Endothelial cell of umbilical vein (primary cell): ENCODE results near the gene RPS6KL1. TPM values are rescaled to one million over a fixed set of nuclear protein-coding genes. Genes with fewer than 3 reads are reported as not detected.

Source experiments
- BruUV-seq: library from RNA; stranded (reverse); fragments of 400-500 nt; replicated peaks from 2 replicates; lab custom pipeline; 2021; lab: Mats Ljungman, UMichigan
- CTCF ChIA-PET: fragments of 300-600, 350-600 bp; sonication (Branson Sonifier 250); formaldehyde crosslinking; loops from one replicate; lab custom pipeline; 2021; ENCODE audit warnings: antibody characterized with exemption, inconsistent platforms; lab: Charles Lee
- POLR2A ChIA-PET: fragments of 300-600, 350-600 bp; sonication (Branson Sonifier 250); formaldehyde crosslinking; loops from one replicate; lab custom pipeline; 2021; ENCODE audit warnings: antibody characterized with exemption, inconsistent platforms; lab: Charles Lee
- DNase-seq: peaks from one replicate; pipeline ENCODE4 v3.0.0-alpha.2; 2011; ENCODE audit warnings: low read depth, low spot score
- FAIRE-seq: peaks from 2 replicates; lab custom pipeline; 2011; peaks lifted over from hg19 to GRCh38; lab: Jason Lieb, UNC
- H2AFZ ChIP-seq: 2 replicates; pipeline ENCODE4 v1.6.0; 2012; ENCODE audit warnings: low read depth, low read length, control low read depth, inconsistent platforms
- H3K27ac ChIP-seq: 2 replicates; pipeline ENCODE4 v1.5.1; 2011; ENCODE audit warnings: low read depth, mild to moderate bottlenecking, control low read depth, low read length, moderate library complexity; ENCODE audit not compliant: insufficient read depth
- H3K27me3 ChIP-seq, 2 experiments: 2 replicates each; pipeline versions ENCODE4 v1.6.0 to v1.6.1; 2011; ENCODE audit warnings: low read length in 2 of 2, mixed read lengths in 1 of 2; ENCODE audit not compliant: control insufficient read depth in 2 of 2, insufficient read depth in 2 of 2
- H3K36me3 ChIP-seq, 2 experiments: 2 replicates in 1 of 2; 3 replicates in 1 of 2; pipeline ENCODE4 v1.5.1; 2011; ENCODE audit warnings: low read length in 2 of 2, mild to moderate bottlenecking in 1 of 2, moderate library complexity in 1 of 2; ENCODE audit not compliant: control insufficient read depth in 2 of 2, insufficient read depth in 2 of 2; ENCODE audit errors: extremely low read depth in 1 of 2
- H3K4me1 ChIP-seq: 3 replicates; pipeline ENCODE4 v1.5.1; 2011; ENCODE audit warnings: mild to moderate bottlenecking, low read length; ENCODE audit not compliant: control insufficient read depth, insufficient read depth; ENCODE audit errors: extremely low read depth
- H3K4me2 ChIP-seq: 2 replicates; pipeline ENCODE4 v1.6.1; 2011; ENCODE audit warnings: low read length, control low read depth, mixed read lengths; ENCODE audit not compliant: insufficient read depth
- H3K4me3 ChIP-seq, 3 experiments: fragments of 200-600 bp in 1 of 3; sonication (generic), shearing (Covaris generic) in 1 of 3; replicated peaks in 1 of 3; 2 replicates each; pipeline ENCODE4 v1.5.1; 2011 to 2016; ENCODE audit warnings: control low read depth in 3 of 3, low read length in 3 of 3, mild to moderate bottlenecking in 2 of 3, inconsistent platforms in 1 of 3, low read depth in 1 of 3, moderate library complexity in 1 of 3; ENCODE audit not compliant: insufficient read depth in 1 of 3
- H3K79me2 ChIP-seq: 2 replicates; pipeline ENCODE4 v1.6.0; 2012; ENCODE audit warnings: low read length, inconsistent platforms; ENCODE audit not compliant: control insufficient read depth, insufficient read depth
- H3K9ac ChIP-seq: replicated peaks from 2 replicates; pipeline ENCODE3; 2011; ENCODE audit warnings: low read length, control low read depth; ENCODE audit not compliant: insufficient read depth; ENCODE audit errors: extremely low read depth
- H3K9me1 ChIP-seq: replicated peaks from 3 replicates; pipeline ENCODE4 v1.6.0; 2011; ENCODE audit warnings: mild to moderate bottlenecking, low read length; ENCODE audit not compliant: control insufficient read depth, insufficient read depth; ENCODE audit errors: extremely low read depth
- H3K9me3 ChIP-seq: replicated peaks from 2 replicates; pipeline ENCODE4 v1.5.1; 2012; ENCODE audit warnings: low read length, inconsistent platforms; ENCODE audit not compliant: control insufficient read depth, insufficient read depth
- H4K20me1 ChIP-seq: replicated peaks from 2 replicates; pipeline ENCODE3; 2011; ENCODE audit warnings: mild to moderate bottlenecking, low read length; ENCODE audit not compliant: control insufficient read depth, insufficient read depth; ENCODE audit errors: extremely low read depth
- EZH2 ChIP-seq: IDR thresholded peaks from 2 replicates; pipeline ENCODE4 v1.6.1; 2012; ENCODE audit warnings: borderline replicate concordance, low read depth, mild to moderate bottlenecking, moderate library complexity, low read length, inconsistent platforms; ENCODE audit not compliant: severe bottlenecking
- GATA2 ChIP-seq: IDR thresholded peaks from 2 replicates; pipeline ENCODE4 v1.7.0; 2011; ENCODE audit warnings: low read depth, mild to moderate bottlenecking, moderate library complexity, mixed read lengths, low read length; ENCODE audit not compliant: insufficient read length, insufficient read depth
- JUN ChIP-seq: IDR thresholded peaks from 2 replicates; pipeline ENCODE4 v1.6.1; 2011; ENCODE audit warnings: borderline replicate concordance, low read depth; ENCODE audit not compliant: insufficient read length, insufficient read depth
- MYC ChIP-seq: IDR thresholded peaks from one replicate; pipeline ENCODE4 v1.6.1; 2011; ENCODE audit warnings: mild to moderate bottlenecking, low read depth, low read length
- POLR2A ChIP-seq: IDR thresholded peaks from 2 replicates; pipeline ENCODE4 v1.6.1; 2012; ENCODE audit warnings: low read depth, mild to moderate bottlenecking, control low read depth, low read length
- POLR2AphosphoS5 ChIP-seq: IDR thresholded peaks from 2 replicates; pipeline ENCODE4 v1.6.1; 2012; ENCODE audit warnings: low read depth, mild to moderate bottlenecking, control low read depth, low read length, moderate library complexity; ENCODE audit not compliant: insufficient read depth
- dilution Hi-C: fragments of 300-500 bp; cut with MboI; formaldehyde crosslinking; loops from one replicate; pipeline ENCODE4 v1.15.0; 2019; ENCODE audit warnings: low sequenced_read_pairs; ENCODE audit not compliant: extremely low pct_ligation_motif_present
- intact Hi-C: fragments of 100-400 bp; cut with micrococcal nuclease; formaldehyde crosslinking; loops from one replicate; pipeline ENCODE4 v1.10.0; 2022
- polyA plus RNA-seq, 4 experiments: library from polyadenylated mRNA; depleted of rRNA in 3 of 4; stranded (reverse) in 3 of 4; unstranded in 1 of 4; fragments of >200 nt; gene quantifications; 2 replicates each; pipeline versions ENCODE4 v1.2.1 to v1.2.3, GENCODE V29; 2011 to 2012; ENCODE audit warnings: missing spikeins in 1 of 4
- total RNA-seq: library from RNA; stranded (reverse); gene quantifications from 2 replicates; pipeline ENCODE4 v1.2.3, GENCODE V29; 2021
- TF ChIP-seq, protein P1 (sequence below): IDR thresholded peaks from 2 replicates; pipeline ENCODE4 v1.6.1; 2011; ENCODE audit not compliant: insufficient read depth, insufficient read length
- TF ChIP-seq, protein P2 (sequence below), 2 donors: IDR thresholded peaks; 1 replicate in 1 of 2; 2 replicates in 1 of 2; pipeline ENCODE4 v1.5.1; 2011; ENCODE audit warnings: low read length in 2 of 2, mild to moderate bottlenecking in 2 of 2, moderate library complexity in 2 of 2, control low read depth in 1 of 2, inconsistent platforms in 1 of 2, low read depth in 1 of 2; ENCODE audit not compliant: insufficient read depth in 1 of 2; ENCODE audit errors: extremely low read depth in 1 of 2

Gene RPS6KL1
- total and polyA plus RNA-seq, 2 donors (not counting 3 experiments of a cell fraction or from before 2014, with no cell fraction given): 10.2 to 23.8 TPM

DNA sequence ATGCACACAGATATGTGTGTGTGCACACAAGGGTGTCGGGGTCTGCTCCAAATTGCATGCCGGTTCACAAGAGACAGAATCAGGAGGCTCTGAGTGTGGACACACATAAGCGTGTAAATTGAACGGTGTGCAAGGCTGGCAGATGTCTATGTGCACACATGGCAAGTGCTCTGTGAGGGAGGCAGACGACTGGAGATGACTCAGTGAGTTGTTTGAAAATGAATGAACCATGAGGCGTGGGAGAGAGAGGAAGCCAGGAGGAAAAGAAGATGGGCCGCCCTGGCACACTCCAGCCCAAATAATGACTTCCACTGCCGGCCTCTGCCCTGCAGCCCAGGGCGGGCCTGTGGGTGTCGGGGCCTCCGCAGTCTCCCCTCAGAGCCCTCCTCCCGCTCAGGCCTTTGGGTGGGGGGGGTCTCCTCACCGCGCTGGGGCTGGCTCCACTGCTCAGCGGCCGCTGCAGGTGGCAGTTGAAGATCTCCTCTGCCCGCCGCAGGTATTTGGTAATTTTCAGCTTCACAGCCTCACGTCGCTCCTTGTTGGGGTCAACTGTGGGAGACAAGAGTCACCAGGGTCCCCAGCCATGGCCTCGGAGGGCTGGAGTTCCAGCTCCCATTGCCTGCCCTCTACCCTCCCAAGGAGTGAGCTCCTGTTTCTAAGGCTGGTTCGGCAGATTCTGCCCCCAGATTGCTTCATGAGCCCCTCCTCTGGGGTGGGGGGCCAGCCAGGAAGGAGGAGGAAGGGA lies 3.5 kb downstream of the RPS6KL1 start:
- POLR2A ChIA-PET: no interaction called here
- no peaks in the 10 kb centered on the region for H3K9me3 ChIP-seq
- BruUV-seq: no TSS peak
- intact Hi-C loops: no loop called here
- H3K4me2 ChIP-seq: no peak overlapping the region
- TF ChIP-seq POLR2AphosphoS5 (no peak), EZH2 (no peak), GATA2 (no peak), JUN (no peak), MYC (no peak), POLR2A (no peak)
- TF ChIP-seq, protein P1, sequence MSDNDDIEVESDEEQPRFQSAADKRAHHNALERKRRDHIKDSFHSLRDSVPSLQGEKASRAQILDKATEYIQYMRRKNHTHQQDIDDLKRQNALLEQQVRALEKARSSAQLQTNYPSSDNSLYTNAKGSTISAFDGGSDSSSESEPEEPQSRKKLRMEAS: no peak
- TF ChIP-seq, protein P2, sequence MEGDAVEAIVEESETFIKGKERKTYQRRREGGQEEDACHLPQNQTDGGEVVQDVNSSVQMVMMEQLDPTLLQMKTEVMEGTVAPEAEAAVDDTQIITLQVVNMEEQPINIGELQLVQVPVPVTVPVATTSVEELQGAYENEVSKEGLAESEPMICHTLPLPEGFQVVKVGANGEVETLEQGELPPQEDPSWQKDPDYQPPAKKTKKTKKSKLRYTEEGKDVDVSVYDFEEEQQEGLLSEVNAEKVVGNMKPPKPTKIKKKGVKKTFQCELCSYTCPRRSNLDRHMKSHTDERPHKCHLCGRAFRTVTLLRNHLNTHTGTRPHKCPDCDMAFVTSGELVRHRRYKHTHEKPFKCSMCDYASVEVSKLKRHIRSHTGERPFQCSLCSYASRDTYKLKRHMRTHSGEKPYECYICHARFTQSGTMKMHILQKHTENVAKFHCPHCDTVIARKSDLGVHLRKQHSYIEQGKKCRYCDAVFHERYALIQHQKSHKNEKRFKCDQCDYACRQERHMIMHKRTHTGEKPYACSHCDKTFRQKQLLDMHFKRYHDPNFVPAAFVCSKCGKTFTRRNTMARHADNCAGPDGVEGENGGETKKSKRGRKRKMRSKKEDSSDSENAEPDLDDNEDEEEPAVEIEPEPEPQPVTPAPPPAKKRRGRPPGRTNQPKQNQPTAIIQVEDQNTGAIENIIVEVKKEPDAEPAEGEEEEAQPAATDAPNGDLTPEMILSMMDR (IDR thresholded peaks at IDR 0.05; ENCODE audit: extremely low read depth in 1 of 2, insufficient read depth in 1 of 2, low read depth in 1 of 2, low read length in 2 of 2): no peak
- DNase-seq (no peak), FAIRE-seq (no peak)
- no peaks in the 10 kb centered on the region for H3K36me3 ChIP-seq
- no peaks in the 10 kb centered on the region for H3K27me3 ChIP-seq
- no peaks in the 10 kb centered on the region for H4K20me1 ChIP-seq
- dilution Hi-C loops: no loop called here
- no peak overlapping the region for H3K9ac ChIP-seq
- no peak overlapping the region for H2AFZ ChIP-seq
- H3K79me2 ChIP-seq: no peaks in the 10 kb centered on the region
- no peak overlapping the region for H3K27ac ChIP-seq
- H3K4me1 ChIP-seq: peaks cover 5% of the 10 kb centered on the region
- no peaks in the 10 kb centered on the region for H3K9me1 ChIP-seq
- CTCF ChIA-PET: interaction anchor here (0.7 to 4.5 kb wide), 2 partner anchors 21 to 26 kb away, joined by 4 to 24 read pairs; no protein-coding TSS in a partner anchor
- H3K4me3 ChIP-seq: no peak overlapping the region
